Activated CD4-positive, alpha-beta T cell treated with anti-CD3 and anti-CD28 coated beads, Interleukin-2, Interleukin-4, amounts not matched to agents 100 ng/mL and 50 ng/mL, durations not matched to agents 16 hours and 8 hours (primary cell): ENCODE data around the gene EPHB2.
A peak's percentile ranks its signal among the peaks of the same experiment; 100 is the strongest.
"Not testable (repeated sequence)": the region's sequence is repeated elsewhere in the genome, so short reads cannot be mapped to it uniquely, and the experiment has no call there.

Experiments used
- DNase-seq: peaks from one replicate; pipeline ENCODE4 v3.0.0-alpha.2; 2020; ENCODE audit warnings: low spot score

EPHB2 gene

DNA sequence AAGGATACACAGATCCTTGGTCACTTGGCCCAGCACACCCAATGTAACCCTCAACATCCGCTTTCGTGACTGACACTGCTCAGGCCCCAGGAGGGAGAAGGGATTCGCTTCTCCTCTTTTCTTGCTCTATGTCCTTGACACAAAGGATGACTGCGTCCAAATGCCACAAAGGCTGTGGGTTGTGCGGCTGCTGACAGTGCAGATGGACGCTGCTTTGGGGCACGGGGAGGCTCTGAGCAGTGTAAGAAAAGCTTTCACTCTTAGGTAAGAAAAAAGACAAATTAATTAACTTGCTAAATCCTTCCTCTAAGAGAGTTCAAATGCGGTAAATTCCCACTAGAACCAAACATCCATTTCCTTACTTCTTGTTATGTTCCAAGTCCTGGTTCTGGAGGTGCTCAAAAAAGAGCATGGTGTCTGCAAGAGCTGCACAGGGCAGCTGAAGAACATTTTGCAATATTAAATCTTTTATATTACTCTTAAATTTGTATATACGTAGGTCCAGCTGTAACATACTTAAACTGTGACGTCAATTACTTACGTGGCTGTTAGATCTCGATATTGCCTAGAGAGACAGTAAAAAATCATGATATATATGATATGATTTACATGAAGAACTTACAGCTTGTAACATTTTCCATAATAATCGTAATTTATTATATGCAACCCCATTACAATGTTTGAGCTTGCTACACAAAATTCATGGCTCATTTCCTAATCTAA is 19.4 kb upstream of the EPHB2 start:
- no peak for DNase-seq

DNA sequence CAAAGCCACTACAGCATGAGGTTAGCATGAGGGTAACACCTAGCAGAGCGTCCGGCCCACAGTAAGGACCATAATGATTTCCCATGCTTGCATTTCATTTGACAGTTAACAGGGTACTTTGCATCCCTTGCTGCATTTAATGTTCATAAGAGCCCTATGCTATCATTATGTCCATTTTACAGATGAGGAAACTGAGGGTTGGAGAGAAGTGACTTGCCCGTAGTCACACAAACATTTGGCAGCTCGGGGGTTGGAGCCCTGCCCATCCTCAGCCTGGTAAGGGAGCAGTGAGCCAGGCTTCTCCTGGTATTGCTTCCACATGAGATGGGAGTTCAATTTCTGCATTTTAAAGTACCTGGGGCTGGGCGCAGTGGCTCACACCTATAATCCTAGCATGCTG is 16.5 kb upstream of the EPHB2 start:
- no peak for DNase-seq

DNA sequence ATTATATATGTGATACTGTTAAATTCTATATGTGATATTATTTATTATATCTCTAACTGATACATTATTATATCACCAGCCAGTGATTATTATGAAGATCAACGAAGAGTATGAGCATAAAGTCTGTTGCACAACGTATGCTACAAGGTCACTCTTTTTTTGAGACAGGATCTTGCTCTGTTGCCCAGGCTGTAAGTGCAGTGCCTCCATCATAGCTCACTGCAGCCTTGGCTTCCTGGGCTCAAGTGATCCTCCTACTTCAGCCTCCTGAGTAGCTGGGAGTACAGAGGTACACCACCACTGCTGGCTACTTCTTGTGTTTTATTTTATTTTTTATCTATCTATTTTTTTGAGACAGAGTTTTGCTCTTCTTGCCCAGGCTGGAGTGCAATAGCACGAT is 14.0 kb upstream of the EPHB2 start:
- DNase-seq: no peak

DNA sequence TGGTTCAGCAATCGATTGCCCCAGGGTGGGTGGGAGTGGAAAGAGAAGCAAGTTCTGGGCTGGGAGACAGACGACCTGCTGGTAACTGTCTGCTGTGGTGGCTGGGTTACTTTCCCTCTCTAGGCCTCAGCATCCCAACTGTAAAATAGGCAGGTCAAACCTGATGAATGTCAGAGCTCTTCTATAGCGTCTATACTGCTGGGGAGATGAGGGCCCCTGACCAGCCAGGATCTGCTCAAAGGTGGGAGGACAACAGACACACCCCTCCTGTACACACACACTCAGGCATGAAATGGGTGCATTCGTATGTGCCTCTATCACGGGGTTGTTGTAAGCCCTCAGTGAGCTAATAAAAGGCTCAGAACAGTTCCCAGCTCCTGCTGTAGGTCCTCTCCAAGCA is 12.7 kb upstream of the EPHB2 start:
- DNase-seq: no peak

DNA sequence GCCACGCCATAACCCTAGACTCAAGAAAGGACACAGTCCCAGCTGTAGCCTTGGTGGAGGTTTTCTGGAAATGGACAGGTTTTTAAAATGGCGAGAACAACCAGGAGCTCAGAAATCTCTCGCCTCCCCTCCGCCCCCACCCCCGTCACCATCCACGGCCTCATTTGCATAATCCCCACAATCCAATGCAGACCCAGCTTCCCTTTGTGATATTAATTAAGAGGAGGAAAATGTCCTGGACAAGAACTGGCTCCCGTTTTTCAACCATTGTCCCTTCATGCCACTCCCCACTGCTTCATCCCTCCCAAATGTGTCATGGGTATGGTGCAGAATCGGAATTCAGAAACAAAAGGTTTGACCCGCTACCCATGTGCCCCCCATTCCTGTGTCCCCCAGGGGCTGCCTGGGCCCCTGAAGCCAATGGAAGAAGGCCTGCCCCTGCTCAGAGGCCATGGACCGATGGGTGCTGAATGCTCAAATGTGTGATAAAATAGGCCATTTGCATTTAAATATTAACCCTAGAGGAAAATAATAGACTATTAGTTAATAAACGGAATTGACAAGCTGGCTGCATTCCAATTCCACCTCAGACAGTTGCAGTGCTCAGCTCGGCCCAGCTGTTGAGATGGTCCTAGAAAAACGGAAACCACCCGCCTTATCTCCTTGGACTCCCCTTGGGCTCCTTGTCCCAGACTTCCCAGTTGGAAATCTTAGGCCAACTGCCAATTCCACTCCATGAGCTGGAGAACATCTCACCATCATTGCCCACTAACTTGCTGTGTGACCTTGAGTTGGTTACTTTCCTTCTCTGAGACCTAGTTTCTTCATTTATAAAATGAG is 10.7 kb upstream of the EPHB2 start:
- no peak for DNase-seq

DNA sequence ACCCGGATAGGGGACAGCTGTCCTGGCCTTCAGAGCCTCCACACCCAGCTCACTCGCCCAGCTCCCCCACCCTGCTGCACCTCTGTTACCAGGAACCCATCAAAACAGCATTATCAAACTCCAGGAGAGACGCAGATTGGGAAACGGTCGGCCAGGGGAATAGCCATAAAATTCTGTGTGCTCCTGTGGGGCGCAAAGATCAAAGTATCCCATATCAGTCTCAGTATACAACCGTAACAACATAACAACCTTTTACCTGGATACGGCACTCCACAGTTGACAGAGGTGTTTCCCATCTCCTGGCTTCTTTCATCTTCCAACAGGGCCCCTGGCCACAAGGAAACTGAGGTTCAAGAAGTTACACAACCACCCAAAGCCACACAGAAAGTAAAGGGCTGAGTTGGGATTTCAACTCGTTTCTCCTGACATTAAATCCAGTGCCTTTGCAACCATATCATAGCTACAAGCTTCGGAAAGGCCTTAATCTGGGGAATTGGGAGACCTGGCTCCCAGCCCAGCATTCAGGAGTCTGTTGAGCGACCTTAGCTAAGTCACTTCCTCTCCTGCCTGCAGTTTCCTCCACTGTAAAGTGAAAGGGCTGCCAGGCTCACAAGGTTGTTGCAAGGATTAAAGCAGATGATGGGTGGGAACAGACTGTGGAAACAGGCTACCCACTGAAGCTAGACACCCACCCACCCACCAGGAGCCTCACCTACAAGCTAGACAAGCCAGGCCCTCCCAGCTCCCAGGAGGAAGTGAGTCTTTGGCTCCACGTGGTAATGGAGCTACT is 8.1 kb upstream of the EPHB2 start:
- no peak for DNase-seq

DNA sequence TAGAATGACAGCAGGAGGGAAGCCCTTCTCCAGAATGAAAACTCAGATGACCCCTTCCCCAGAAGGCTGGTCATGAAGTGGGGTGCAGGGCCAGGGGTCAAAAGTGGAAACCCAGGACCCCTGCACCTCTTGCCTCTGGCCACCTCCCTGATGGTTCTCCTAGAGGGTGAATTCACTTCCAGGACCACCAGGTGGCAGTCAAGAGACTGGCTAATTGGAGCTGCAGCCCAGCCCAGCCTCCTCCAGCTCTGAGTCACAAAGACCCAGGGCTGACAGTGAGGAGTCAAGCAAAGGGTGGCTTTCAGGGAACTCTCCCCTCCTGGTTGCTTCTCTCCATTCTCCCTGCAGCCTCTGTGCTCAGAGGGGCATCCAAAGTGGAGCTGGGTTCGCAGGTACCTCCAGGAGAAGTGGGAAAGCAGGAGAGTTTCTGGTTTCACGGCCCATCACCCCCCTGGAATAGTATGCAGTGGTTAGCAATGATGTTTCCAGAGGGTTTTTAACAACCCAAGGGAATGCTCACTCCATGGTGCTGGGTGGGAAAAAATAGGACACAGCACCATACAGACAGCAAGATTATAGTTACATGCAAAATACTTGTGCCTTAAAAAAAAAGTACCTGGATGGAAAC is 6.1 kb upstream of the EPHB2 start:
- DNase-seq: peak; percentile 86

DNA sequence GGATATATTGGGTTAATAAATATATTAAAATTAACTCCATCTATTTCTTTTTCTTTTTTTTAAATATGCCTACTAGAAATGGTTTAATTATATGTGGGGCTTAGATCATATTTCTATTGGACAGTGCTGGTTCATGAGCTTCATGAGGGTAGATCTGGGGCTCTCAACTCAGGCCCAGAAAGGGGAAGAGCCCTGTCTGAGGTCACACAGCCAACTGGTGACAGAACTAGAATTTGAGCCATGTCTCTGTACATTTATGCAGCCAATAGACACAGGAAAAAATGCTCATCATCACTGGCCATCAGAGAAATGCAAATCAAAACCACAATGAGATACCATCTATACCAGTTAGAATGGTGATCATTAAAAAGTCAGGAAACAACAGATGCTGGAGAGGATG is 5.1 kb upstream of the EPHB2 start:
- DNase-seq: no peak

DNA sequence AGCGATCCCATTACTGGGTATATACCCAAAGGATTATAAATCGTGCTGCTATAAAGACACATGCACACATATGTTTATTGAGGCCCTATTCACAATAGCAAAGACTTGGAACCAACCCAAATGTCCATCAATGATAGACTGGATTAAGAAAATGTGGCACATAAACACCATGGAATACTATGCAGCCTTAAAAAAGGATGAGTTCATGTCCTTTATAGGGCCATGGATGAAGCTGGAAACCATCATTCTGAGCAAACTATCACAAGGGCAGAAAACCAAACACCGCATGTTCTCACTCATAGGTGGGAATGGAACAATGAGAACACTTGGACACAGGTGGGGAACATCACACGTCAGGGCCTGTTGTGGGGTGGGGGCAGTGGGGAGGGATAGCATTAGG is 4.5 kb upstream of the EPHB2 start:
- DNase-seq: not testable (repeated sequence)

DNA sequence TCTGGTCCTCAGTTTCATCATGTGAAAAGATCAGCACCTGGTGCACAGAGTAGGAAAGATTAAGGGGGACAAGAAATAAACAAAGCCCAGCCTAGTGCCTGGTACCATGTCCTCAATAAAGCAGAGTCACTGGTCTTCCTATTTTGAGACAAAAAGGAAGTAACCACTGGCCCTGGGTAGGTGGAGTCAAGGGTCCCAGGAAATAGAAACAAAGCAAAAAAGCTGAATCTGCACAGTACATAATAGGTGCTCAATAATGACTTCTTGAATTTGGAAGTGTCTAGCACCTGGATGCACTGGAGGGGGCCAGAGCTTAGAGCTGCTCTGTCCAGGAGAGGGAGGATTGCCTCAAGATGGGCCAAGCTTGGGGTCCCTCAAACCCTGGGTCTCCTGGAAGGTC is 1.9 kb upstream of the EPHB2 start:
- no peak for DNase-seq

DNA sequence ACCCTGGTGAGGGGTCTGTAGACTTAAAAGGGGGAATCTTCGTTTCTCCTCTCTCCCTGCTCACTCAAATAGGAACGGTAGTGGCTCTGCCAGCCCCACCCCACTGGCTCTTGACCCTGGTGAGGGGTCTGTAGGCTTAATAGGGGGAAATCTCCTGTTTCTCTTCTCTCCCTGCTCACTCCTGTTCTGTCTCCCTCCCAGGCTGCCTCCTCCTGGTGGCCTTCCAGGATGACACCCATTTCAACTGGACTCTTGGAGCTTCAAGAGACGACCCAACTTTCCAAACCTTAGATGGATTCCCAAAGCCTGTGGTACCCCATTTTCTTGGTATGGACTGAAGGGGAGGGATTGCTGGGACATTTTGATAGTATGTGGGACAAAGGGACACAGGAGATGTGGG is 1.4 kb upstream of the EPHB2 start:
- DNase-seq: no peak

DNA sequence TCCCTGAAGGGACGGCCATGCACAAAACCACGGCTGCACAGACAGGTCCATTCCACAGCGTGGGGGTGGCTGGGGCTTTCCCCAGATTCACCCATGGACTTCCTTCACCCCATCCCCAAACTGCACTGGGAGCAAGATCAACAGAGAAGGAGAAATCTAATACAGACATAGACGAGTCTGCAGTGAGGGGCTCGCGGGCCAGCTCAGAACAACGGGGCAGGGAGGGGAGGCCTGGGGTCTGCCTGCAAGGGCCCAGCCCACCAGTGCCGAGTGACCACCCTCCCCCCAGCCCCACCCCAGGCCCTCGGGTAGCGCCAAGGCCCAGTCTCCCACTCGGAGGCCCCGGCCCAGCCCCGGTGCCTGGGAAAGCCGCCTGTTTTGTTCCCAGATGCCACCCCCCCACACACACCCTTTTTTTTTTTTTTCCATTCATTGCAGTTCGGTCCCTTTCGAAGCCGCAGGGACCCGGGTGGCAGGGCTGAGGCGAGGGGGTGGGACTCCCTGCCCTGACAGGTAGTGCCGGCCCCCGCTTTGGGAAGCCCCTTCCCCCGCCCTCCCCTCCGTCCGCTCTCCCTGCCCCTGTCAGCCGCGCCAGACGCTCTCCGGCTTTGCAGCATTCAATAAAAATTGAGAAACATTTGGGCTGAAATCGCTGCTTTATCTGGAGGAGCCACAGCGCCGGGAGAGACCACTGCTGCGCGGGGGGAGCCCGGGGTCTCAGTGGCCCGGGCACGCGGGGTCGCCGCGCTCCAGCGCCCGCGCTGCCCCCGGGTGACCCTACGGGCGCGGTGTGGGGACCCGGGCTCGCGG is 543 bp upstream of the EPHB2 start:
- no peak for DNase-seq

DNA sequence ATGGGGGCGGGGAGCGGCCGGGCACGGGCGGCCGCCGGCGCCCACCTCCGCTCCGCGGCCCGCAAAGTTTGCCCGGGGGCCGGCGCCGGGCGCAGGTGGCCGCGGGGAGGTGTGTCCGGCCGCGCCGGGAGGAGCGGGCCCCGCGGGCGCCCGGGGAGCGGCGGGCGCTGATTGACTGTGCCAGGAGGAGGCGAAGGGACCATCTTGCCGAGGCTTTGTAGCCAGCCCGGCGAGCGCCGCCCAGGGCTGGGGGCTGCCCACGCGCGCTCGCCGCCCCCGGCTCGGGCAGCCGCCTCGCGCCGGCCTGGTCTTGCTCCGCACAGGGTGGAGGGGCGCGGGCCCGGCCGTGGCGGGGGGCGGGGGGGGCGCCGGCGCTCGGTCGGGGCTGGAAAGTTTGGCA is 432 bp downstream of the EPHB2 start:
- no peak for DNase-seq

DNA sequence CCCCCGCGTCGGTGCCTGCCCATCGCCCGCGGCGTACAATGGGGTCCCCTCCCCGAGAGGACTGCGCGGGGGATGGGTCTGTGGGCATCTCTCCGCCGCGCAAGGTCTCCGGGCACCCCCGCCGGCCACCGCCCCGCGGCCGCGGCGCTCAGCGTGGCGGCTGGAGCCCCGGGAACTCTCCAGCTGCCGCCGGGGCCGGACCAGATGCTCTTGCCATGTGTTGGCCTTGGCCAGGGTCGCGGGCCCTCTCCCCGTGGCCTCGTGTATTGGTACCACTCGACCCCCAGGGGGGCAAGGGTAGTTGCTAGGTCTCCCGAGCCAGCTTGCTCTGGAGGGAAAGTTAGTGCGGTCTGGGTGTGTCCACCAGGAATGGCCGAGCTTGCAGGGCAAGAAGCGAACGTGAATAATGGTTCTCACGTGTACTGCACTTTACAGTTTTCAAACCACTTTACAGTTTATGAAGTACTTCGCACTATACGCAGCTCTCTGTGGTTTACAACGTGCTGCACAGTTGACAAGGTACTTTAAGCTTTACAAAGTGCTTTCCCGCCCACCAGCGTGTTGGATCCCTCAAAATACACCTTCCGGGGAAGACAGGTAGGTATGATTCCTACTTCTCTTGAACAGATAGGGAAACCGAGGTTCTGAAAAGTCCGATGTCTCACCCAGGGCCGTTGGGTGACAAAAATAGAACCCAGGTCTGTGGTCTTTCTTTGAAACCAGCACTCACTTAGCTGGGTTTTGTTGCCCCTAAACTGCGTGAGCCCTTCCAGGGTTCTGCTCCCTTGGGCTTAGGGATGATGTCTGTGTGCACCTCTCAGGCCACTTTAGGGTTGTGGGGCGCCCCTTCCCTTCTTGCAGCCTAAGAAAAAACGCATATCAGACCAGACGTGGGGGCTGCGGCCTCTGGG is 1.2 kb downstream of the EPHB2 start:
- DNase-seq: no peak

DNA sequence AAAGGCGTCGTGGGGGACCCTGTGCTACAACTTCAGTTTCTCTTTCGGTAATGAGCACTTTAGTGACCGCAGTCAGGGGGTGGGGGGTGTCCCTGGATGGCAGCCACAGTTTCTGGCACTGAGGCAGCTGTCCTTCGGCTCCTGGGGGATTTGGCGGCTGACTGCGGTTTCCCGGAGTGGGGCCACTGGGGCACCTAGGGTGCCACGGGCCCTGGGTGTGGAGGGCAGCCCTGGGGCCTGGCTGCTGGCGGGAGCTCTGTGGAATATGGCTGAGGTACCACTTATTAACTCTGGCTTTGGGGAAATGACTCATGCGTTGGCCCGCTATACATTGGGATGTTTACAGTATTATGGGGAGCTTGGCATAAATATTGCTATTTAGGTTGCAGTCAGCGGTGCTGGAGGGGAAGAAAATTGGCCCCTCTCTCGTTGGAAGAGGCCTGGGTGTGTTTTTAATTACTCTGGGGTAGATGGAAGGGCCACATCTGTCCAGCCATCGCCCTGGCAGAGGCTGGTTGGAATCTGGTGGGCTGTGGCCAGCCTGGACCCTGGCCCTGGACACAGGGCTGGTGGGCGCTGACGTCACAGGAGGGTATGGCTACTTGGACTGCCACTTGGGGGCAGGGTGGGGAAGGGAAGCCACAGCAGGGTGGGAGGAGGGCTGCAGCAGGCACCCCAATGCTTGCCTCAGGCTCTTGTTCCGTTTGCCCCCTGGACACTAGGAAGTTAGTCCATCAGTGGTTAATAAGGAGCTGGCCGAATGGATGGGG is 2.0 kb downstream of the EPHB2 start:
- DNase-seq: no peak

DNA sequence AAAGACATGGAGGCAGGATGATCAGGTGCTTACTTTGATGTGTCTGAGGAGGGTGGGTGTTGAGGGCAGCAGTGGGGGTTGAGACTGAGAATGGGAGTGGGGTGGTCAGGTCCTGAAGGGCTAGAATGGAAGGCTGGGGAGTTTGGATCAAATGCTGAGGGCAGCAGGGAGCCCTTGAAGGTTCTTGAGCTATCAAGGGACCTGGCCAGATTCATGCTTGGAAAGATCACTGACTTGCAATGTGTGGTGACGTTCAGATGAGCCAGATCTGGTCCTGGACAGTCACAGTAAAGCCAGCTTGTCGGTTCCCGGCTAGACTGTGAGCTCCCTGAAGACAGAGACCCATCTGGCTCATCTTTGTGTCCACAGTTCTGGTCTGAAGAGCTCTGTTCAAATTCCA is 3.8 kb downstream of the EPHB2 start:
- no peak for DNase-seq

DNA sequence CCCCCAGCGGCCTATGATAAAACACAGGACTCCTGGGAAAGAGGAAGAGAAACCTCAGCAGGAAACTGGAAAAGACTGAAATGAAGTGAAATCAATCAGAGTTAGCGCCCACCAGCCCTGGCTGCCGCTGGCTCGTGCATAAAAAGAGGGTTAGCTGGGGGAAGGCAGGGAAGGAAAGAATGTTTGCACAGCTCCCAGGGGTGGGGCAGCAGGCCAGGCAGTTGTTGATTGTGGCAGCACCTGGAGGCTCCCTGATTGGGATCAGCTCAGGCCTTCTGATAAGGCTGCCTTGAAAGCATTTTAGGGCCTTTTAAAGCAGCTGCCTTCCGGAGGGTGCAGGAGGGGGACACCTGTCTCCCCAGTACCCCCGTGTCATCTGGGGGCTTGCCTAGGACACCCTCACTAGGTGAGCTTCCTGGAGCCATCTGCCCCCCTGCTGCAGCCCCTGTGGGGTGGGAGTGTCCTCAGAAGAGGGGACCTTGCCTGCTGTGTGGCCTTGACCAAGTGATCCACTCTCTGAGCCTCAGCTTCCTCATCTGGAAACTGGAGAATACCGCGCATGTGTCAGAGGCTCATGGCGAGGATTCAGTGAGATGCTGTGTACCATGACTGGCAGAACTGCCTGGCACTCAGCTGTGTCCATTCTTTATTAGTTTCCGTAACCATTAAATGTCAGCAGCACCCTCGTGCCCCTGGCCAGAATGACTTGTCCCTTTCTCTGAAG is 6.6 kb downstream of the EPHB2 start:
- DNase-seq: no peak

DNA sequence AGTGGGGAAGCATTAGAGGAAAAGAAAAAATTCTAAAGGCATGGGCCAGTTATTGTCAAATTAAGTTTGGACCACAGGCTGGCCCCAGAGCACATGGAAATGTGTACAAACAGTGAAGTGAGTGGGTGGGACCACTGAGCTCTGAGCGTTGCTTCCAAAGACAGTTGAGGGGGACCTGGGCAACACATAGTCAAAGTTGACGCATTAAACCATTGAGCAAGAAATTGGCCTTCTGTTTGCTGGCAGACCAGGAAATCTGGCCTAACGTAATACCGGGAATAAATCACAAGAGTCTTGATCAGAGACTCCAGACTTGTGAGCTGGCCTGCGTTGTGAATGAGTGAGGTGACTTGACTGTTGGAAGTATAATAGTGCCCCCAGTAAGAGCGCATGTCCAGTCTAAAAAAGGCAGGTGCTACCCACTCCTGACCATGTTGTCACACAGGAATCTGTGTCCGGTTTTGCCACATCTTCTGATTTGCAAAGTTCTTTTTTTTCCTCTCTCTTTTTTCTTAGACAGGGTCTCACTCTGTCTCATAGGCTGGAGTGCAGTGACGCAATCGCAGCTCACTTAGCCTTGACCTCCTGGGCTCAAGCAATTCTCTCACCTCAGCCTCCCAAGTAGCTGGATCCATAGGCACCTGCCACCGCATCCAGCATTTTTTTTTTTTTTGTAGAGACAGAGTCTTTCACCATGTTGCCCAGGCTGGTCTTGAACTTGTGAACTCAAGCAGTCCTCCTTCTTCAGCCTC is 10.7 kb downstream of the EPHB2 start:
- no peak for DNase-seq
